Umbilical cord (tissue), 2 donors: ENCODE data around the gene WBP1L. TPM values are rescaled to one million over a fixed set of nuclear protein-coding genes. Genes with fewer than 3 reads are reported as not detected.
A peak's percentile ranks its signal among the peaks of the same experiment; 100 is the strongest.
"Not testable (repeated sequence)": the region's sequence is repeated elsewhere in the genome, so short reads cannot be mapped to it uniquely, and the experiment has no call there.

Experiments
- DNase-seq: peaks from one replicate; pipeline ENCODE4 v3.0.0-alpha.2; 2015; ENCODE audit warnings: low spot score
- total RNA-seq: library from RNA; depleted of rRNA; stranded (reverse); fragments of >200 nt; gene quantifications from one replicate; pipeline ENCODE4 v1.2.3, GENCODE V29; 2014; ENCODE audit warnings: low replicate concordance; ENCODE audit not compliant: insufficient read depth

WBP1L gene
- total RNA-seq, 1 donor from 2014 or later: 35.9 TPM

DNA sequence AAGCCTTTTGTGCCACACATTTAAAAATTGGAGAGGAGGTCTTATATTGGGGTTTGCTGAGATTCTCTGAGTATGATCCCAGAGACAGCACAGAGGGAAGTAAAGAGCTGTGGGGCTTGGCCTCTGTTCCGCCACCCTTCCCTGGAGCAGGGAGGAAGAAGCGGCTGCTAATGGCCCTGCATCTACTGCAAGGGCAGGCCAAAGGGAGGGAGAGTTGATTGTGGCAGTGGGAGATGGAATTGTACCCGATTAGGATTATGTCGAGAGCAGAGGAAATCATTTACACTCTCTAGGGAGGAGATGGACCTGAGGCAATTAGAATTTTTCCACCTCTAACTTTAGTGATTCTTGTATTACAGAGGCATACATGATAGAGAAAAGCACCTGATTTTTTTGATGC is 64.6 kb downstream of the WBP1L start:
- DNase-seq: no peak

DNA sequence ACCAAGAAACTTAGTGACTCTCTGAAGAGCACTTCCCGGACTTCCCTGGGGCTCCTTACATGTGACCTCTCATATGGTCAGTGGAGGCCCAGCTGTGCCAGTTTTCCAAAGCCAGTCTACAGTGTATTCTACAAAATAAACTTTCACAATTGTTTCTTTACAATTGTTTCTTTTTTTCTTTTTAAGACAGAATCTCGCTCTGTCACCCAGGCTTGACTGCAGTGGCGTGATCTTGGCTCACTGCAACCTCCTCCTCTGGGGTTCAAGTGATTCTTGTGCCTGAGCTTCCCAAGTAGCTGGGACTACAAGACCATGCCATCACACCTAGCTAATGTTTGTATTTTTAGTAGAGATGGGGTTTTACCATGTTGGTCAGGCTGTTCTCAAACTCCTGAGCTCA is 67.6 kb downstream of the WBP1L start:
- DNase-seq: no peak

DNA sequence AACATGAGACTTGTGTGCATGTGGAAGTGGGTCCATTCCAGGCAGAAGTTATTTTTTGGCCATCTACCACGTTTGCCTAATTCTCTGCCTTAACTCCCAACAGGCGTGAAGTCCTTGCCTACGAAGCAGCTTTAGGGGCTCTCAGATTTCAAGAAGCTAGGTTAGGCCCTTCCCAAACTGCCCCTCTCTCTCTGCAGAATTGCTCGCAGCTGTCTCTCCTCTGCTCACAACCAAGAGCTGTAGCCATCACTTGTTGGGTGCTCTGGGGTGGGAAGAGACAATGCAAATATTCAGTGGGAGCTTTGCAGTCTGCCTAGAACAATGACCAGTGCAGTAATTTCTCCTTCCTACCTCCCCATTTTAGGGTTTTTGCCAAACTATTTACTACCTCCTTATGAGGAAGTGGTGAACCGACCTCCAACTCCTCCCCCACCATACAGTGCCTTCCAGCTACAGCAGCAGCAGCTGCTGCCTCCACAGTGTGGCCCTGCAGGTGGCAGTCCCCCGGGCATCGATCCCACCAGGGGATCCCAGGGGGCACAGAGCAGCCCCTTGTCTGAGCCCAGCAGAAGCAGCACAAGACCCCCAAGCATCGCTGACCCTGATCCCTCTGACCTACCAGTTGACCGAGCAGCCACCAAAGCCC is 68.6 kb downstream of the WBP1L start:
- no peak for DNase-seq

DNA sequence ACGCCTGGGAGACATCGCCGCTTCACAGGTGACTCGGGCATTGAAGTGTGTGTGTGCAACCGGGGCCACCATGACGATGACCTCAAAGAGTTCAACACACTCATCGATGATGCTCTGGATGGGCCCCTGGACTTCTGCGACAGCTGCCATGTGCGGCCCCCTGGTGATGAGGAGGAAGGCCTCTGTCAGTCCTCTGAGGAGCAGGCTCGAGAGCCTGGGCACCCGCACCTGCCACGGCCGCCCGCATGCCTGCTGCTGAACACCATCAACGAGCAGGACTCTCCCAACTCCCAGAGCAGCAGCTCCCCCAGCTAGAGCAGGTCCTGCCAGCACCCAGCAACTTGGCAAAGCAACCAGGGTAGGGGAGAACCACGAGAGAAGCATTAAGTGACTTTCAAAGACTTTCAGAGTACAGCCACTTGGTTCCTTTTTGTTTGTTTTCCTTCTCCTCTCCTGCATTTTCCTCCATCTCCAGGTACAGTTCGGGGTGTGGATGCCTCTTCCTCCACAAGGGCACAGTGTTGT is 69.3 kb downstream of the WBP1L start:
- no peak for DNase-seq

DNA sequence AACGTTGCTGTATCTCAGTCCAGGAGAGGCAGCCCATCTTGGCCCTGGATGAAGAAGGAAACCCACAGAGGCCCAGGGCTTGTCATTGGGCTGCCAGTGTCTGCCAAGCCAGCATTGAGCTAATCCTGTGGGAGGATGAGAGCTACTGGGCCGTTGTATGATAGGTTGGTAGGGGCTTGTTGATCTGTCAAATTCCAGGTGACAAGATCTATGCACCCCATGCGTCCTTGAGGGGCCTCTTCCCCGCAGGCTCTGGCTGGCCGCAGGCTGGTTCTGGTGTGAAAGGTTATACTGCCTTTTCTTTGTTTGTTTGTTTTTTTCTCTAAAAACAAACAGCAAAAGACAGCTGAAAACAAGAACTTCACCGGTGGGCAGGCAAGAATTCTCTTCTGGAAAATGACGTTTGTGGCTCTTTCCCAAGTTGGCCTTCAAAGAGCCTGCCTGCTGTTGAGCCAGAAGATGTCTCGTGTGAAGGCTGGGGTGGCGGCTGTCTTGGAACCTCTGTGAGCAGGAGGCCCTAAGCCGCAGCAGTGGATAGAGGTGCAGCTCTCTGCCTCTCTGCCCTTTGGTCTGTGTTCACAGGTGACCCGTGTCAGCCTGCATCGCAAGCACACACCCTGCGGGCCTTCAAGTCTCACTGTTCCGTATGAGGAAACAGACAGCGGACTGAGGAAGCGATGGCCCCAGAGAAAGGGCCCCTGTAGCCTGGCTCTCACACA is 70.1 kb downstream of the WBP1L start:
- no peak for DNase-seq

DNA sequence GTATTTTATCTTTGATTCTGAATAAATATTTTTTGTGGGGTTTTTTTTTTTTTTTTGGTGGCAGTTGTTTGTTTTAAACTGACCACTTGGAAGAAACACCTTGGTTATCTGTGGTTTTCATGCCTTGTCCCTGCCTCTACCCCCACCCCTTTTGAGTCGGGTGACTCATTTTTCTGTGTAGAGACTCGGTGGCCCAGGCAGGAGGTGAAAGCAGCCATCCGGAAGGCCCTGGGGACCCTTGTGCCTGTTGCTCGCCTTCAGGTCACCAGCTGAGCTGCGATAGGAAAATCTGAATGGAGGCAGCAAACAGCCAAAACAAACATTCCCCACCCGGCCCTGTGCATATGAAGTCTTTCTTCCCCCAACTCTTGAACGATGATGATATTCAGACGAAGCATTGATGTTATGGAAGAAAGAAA is 70.7 kb downstream of the WBP1L start:
- DNase-seq: no peak

DNA sequence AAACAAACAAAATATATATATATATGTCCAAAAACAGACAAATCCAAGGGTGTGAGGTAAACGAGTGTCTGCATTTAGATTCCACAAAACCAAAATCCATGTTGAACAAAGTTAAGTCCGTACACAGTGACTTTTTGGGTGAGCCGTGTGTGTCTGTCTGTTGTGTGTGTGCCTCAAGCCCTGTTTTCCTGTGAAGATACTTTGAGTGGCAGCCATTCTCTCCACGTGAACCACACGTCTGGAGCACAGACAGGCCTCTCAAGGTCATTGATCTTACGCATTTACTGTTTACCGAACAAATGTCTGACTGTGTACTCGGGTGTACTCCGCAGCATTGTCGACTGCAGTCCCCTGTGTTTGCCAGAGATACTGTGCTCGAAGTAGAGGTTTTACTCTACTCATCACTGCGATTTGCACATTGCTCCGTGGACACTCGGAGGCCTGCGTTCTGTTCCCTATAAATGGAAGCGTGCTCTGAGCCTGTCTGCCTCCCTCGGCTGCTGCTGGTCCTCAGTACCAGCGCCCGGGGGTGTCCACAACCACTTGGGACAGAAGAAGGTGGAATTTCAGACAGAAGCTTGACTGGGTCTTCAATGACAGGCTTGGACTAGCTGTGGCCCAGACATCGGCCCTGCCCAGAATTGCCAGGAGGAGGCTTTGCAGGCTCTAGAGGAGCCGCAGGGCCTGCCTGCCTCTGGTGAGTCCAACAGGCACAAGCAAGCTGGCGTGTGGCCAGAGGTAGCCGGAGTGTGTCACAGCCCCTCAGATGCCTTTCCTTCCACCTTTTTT is 71.3 kb downstream of the WBP1L start:
- peak; percentile 27 for DNase-seq

DNA sequence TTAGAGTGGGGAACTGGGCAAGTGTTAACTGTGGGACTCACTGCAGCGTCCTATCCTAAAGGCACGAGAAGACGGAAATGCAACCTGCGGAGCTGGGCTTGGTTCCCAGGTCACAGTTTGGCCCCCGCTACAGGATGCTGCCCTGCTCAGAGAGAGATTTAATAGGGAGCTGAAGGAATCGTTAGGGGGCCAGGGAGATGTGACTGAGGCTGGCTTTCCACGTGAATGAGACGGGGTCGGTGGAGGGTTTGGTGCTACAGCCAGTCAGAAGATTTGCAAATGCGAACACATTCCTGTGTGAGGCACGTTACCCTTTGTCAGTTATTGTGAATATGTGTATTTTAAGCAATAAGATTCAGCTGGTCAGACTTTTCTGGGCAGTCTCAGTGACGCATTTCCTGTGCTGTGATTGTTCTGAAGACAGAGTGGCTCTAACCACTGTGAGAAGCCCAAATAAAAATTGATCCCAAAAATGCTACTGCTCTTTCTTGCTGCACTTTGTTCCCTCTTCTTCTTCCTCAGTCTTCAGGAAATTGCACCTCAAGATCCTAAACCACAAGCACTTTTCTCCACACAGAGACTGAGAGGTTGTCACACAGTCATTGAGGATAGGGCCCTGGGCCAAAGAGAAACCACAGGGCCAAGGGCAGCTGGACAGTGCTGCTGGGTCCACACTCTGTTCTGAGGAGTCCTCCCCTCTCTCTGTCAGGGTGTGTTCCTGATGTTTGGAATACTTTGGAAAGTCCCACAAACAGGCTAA is 72.2 kb downstream of the WBP1L start:
- peak; percentile 58 for DNase-seq

DNA sequence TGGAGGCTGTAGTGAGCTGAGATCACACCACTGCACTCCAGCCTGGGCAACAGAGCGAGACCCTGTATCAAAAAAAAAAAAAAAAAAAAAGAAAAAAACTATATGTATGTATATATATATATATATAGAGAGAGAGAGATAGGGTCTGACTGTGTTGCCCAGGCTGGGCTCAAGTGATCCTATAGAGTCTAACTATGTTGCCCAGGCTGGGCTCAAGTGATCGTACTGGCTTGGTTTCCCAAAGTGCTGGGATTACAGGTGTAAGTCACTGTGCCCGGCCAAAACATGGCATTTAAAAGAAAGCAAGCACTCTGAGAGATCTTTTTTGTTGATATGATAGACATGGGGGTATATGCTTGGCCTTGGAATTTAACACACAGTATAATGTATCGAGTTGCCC is 73.4 kb downstream of the WBP1L start:
- DNase-seq: no peak

DNA sequence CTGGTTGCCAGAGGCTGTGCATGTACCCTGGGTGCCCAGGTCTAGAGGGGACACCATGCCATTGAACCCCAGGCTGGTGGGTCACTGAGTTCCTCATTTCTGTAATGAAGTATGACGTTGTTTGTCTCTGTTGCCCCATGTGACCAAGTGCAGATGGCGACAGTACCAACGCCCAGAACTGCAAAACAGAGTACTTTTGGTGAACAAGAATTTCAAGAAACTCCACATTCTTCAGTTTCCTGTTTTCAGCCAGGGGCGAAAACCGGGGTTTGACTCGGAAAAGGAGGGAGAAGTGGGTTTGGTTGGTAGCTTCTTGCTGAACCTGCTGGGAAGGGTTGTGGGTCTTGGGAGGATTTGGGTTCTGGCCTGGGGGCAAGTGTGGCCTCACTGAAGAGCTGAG is 75.3 kb downstream of the WBP1L start:
- peak; percentile 78 for DNase-seq

DNA sequence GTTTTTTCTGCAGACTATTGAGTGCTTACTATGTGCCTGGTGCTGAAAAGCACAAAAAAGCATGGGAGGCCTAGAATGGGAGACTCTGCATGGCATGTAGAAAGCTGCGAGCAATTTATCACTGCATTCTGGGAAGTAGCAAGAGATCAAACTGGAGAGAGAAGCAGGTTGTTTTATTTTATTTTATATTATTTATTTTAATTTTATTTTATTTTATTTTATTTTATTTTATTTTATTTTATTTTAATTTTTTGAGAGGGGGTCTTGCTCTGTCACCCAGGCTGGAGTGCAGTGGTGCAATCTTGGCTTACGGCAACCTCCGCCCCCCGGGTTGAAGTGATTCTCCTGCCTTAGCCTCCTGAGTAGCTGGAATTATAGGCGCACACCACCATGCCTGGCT is 76.3 kb downstream of the WBP1L start:
- DNase-seq: not testable (repeated sequence)

DNA sequence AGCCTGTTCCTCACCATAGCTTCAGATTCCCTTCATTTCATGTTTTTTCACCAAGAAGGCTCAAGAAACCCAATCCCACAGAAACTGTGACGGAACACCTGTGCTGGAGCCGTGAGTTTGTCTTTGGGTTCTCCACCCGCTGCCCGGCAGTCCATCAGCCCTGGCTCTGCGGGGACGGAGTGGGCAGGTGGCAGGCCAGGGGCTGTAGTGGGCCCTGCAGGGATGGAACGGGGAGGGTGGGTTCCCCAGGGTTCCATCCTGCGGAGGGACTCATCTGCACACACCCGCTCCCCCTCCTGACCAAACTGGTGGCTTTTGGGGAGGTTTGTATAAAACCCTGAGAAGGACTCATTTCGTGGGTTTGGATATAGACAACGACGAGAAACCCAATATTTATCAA is 78.5 kb downstream of the WBP1L start:
- no peak for DNase-seq

DNA sequence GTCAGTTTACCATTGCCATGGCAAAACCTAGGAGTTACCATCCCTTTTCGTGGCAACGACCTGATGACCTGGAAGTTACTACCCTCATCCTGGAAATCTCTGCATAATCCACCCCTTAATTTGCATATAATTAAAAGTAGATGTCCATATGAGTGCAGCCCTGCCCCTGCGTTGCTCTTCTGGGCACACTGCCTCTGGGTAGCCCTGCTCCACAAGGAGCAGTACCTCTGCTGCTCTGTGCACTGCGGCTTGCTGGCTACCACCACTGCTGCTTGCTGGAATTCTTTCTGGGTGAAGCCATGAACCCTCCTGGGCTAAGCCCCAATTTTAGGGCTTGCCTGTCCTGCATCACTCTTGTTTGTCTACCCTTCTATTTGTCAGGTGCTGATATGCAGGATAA is 80.9 kb downstream of the WBP1L start:
- DNase-seq: no peak

DNA sequence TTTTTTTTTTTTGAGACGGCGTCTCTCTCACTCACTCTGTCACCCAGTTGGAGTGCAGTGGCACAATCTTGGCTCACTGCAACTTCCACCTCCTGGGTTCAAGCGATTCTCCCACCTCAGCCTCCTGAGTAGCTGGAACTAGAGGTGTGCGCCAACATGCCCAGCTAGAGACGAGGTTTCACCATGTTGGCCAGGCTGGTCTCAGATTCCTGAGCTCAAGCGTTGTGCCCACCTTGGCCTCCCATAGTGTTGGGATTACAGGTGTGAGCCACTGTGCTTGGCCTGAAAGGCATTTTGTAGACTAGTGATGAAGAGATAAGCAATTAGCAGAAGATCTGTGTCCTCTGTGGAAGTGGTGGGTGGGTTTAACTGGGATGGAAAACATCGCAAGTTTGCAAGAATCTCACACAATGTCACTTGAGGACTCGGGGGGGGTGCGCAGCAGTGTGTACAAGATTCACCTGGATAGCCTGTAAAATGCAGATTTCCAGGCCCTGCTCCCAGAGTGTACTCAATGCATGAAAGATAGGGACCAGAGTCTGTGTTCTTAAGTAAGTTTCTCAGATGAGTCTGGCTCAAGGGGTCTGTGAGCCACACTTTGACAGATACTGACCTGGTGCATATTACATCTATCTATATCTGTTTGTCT is 82.5 kb downstream of the WBP1L start:
- DNase-seq: no peak

DNA sequence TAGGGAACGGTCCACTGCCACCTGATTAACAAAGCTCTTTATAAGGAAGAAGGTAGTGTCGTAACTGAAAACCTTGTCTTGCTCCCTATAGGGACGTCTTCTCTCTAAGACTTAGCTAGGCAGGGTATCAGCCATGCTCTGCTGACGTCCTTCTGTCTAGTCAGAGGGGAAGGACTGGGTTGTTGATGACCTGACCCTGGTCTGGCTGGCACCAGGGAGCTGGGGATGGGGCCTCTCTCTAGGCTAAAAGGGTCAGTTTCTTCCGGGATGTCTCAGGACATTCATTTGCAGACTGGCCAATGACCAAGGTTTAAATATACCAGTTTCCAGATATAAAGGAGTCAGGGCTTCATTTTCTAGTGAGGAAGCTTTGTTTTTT is 83.8 kb downstream of the WBP1L start:
- DNase-seq: no peak

DNA sequence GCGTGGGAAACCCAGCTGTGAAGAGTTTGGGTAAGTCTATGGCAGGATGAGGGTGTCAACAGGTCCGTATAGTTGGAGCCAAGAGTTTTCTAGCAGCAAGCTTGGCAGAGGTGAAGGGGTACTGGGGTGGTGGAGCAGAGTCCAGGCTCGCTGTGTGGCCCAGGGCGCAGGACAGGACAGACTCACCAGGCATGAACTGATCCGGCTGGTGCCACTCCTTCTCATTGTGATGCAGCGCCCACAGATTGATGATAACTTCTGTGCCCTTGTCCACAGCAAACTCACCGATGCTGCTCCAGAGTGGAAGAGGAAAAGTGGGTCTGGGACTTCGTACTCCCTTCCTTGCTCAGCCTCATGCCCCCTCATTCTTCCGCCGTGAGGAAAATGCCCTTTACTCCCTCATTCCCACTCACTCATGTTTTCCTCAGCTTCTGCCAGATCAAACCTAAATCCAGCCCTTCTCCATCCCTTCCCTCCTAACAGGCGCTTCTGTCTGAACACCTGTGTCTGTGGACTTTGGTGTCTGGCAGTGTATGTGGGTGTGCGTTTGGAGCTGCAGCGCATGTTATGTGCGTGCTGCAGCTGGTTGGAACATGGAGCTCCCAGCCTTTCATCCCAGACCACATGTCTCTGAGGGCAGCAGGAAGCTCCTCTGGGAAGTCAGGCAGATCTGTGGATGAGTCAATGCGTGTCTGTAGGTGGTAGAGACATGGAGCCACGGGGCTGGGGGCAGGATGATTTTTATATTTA is 87.7 kb downstream of the WBP1L start:
- DNase-seq: no peak

DNA sequence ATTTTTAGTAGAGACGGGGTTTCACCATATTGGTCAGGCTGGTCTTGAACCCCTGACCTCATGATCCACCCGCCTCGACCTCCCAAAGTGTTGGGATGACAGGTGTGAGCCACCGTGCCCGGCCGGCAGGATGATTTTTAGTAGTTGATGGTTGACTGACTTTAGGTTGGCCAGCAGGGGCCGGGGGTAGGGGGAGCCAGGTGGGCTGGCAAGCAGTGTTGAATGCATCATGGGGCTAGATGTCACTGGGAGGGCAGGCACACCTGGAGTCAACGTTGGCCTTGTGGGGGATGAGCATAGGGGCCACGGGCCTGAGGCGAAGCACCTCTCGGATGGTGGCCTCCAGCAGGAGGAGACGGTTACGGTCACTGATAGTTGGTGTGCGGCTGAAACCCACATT is 88.5 kb downstream of the WBP1L start:
- DNase-seq: no peak

DNA sequence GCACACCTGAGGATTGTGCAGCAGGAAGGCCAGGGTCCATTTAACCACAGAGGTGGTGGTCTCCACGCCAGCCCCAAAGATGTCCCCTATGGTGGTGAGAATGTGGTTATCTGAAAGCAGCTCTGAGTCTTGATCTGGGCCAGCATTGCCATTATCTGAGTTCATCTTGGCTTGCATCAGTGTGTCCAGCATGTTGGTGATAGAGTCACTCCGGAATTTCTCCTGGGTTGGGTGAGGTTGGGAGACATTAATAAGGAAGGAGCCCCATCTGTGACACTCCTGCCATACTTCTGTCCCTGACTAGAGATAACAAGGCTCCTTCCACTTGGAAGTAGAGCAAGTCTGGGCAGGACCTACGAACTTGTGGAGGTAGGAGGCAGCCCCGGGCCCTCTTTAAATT is 89.2 kb downstream of the WBP1L start:
- no peak for DNase-seq

DNA sequence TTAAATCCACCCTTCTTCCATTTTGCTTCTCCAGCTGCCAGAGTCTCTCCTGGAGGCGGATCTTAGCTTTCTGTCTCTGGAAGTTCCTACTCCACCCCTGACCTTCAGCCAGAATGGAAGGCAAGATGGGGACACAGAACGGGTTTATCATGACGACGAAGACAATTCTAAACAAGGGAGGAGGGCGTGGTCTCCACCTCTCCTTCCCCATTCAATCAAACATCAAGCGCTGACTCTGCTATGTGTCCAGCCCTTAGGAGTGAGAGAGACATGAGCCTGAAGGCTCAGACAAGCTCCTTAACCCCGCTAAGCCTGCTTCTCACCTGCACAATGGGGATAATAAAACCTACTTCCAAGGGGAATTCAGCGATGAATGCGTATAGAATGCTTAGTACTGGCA is 90.4 kb downstream of the WBP1L start:
- no peak for DNase-seq

DNA sequence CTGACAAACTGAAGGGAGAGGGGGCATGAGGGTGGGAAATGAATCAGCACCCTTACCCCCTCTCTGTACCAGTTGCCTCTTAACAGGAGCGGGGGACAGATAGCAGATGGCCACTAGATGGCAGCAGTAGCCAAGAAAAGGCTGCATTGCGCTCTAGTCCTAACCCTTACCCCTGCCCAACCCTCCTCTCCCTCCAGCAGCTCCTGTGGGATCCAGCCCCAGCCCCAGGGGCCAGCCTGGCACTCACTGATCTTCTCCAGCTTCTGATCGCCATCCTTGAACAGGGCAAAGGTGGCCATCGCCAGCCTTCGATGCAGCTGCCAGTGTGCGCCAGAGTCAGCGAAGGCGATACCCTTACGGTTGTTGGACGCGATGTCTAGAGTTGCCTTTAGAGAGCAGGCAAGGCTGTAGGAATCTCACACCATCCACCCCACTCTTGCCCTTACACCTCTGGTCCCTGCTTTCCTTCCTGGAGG is 91.3 kb downstream of the WBP1L start:
- peak; percentile 79 for DNase-seq
